ENCODE measurements around the gene LAMB4.
"Not testable (repeated sequence)": the region's sequence is repeated elsewhere in the genome, so short reads cannot be mapped to it uniquely, and the experiment has no call there.

LAMB4 gene

DNA sequence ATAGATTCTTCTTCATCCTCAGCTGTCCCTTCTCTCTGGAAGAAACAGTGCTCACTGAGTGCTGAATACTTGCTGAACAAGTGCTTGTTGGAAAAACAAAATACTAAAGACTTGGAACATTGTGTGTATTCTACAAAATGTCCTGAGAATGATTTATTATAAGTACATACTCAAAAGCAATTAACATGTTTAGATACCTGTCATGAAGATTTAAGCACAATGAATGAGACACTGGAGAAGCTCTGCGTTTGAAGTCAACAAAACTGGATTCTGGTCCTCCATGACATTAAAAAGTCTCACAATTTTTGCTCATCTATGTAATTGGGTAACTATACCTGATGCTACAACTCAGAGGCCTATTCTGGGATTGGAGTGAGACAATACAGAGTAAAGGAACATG lies 92.4 kb downstream of the LAMB4 start:
- DNase-seq = no peak

DNA sequence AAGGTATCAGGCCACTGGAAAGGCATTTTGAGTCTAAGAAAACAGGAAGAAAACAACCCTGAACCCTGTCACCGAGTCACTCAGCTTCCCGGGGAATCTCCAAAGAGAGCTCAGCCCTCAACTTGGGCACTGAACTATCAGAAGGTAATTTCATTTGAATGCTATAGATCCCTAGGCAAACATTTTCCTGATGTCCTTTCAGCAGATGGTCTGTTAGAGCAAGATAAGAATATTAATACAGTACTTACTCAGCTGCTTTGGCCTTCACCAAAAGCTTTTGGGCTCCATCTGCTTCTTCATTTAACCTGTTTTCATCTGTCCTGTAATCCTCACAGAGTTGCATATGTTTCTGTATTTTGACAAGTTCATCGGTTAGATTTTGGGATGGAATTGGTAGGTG lies 93.0 kb downstream of the LAMB4 start:
- no peak for DNase-seq

DNA sequence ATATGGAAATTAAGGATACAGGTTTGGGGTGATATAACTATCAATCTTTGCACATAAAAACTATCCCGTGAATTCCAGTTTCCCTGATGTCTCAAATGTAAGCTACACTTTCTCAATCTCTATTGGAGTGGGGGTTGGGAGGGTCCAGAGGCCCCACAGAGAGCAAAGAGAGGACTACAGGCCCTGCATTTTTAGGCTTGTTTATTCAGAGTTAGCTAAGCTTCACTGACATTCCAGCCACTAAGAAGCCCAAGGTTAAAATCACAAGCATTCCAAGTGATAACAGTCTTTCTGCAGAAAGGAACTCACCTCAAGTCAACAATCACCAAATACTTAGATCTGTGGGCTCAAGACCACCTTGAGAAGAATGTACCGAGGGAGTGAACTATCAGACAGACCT lies 95.6 kb downstream of the LAMB4 start:
- DNase-seq = no peak

DNA sequence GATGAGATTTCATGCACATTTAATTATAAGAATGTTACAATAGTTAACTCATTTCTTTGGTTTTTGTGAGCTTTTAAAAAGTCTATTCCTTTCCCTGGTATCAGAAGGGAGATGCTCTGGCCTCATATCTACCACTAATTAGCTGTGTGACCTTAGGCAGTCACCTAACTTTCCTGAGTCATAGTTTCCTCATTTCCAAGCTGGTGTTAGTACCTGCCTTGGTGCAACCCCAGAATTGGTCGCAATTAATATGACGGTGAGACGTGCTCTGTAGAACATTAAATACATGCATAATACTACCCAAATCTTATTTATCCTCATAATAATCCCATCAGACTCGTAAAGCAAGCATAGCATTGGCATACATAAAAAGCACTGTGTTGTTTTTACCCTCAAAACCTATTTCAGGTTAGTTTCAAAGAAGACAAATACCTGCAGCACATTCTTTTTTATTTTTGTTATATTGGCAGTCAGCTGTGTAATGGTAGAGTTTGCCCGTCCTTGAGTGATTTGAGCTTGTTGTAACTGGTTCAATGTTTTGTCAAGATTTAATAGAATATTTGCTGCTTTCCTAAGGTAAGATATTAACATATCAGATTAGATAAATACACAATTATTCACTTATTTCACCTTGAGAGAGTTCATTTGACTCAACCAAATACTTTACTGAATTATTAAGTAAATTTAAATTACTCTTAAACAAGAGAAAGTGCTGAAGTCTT lies 96.2 kb downstream of the LAMB4 start:
- DNase-seq = no peak

DNA sequence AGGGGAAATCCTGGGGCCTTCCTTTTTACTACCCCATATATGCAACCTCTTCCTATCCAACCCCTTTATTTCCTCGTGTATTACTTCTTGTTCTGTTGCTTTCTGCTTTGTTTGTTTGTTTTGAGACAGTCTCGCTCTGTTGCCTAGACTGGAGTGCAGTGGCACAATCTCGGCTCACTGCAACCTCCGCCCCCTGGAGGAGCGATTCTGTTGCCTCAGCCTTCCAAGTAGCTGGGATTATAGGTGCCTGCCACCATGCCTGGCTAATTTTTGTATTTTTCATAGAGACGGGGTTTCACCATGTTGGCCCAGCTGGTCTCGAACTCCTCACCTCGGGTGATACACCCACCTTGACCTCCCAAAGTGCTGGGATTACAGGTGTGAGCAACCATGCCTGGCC lies 96.9 kb downstream of the LAMB4 start:
- DNase-seq = not testable (repeated sequence)

DNA sequence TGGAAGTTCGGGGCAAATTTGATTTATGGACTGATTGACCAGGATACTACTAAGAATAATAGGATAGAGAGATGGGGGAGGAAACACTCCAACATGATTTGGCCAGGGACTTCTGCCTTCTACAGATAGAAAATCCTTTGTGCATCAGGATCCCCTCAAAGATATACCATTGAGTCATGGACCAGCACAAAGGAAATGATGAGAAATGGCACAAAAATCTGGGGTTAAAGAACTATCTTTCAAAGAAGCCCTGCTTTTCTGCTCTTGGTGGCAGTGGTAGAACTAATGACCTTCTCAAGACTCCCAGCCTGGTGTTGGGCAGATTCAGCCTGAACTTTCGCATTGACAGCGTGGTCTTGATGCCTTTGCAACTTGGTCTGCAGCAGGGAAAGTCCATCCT lies 99.6 kb downstream of the LAMB4 start:
- DNase-seq = no peak

DNA sequence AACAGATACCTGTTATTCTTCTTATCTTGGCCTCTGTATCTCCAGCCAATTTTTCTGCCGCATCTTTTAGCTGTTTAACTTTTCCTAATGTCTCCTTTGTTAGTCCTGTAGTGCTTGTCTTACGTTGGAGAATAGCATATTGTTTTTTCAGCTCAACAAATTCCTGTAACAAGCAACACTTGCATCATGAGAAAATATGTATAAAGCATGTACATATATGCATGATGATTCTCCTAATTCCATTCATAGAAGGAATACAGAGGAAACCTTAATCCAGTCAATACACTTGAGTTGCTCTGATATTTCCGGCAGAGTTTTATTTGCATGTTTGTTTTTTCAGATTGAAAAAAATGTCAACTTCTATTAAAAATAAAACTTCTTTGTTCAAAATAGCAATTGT lies 101.1 kb downstream of the LAMB4 start:
- no peak for DNase-seq

DNA sequence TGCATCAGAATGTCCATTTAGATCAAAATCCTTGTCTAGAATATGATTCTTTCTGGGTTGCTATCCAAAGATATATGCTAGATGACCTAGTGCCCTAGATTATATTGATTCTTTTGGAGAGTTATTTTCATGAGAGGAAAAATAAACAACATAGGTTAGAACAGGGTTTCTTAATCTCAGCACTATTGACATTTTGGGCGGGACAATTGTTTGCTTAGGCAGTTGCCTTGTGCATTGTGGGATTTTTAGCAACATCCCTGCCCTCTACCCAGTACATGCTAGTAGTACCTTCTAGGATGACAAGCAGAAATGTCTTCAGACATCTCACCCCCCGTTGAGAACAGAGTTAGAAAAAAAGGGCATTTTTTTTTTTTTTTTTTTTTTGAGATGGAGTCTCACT lies 102.0 kb downstream of the LAMB4 start:
- no peak for DNase-seq

DNA sequence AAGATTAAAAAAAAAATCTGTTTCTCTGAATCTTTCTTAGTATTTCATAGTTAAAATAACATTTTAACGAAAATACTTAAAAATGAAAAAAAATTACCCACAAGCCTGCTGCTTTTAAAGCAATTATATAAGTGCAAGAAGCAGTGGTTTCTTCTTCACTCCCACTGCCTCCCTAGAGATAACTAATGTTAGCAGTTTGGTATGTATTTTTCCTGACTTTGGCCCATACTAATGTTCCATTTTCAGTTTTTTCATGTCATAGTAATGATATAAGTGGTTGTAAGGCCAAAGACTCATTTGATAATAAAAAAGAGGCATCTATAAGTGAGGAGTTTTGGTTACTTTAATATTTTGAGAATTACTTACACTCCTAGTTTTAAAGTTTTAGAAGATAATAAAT lies 102.9 kb downstream of the LAMB4 start:
- no peak for DNase-seq

DNA sequence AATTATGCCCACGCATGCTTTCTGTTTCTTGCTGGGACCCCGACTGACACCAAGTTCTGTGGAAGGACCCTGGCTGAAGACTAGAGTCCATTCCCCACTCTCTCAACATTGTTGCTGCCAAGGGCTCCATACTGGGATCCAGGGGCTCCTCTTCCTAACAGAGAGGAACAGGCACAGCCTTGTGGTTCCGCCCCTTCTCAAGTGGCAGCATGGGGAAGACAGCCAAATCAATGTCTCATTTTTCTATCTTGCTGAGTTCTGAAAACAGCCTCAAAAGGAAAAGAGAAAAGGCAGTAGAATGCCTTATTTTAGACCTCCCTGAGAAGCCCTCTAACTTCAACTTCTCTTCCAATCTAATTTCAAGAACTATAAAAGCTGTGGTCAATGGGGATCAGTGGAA lies 103.5 kb downstream of the LAMB4 start:
- no peak for DNase-seq

DNA sequence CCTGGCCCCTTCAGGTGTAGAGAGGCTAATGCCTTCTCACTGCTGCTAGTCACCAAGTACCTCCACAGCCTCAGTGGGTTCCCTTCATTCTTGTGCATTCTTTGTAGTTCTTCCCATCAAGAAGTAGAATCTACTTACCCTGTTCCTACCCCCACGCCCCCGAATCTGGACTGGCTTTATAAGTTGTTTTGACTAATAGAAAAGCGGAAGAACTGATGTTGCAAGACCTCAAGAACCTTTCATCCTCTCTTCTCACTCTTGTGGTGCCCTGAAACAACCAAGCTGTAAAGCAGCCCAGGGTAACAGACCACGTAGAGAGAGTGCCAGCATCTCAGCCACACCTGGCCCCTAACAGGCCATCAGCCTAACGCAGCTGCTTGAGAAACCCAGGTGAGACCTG lies 104.0 kb downstream of the LAMB4 start:
- DNase-seq = no peak

DNA sequence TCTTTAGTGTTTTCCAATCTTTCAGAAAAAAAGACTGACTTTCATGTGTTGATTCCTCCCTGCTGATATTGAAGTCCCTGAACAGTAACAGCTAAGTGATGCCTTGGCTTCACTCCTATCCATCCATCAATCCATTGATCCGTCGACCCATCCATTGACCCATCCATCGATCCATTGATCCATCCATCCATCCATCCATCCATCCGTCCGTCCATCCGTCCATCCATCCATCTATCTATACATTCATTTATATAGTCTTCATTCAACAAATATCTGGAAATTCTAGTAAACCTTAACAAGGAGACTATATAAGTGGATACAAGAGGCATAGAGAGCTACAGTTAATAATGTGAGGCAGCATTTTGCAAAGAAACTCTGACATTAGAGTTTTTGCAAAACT lies 105.6 kb downstream of the LAMB4 start:
- DNase-seq = no peak

DNA sequence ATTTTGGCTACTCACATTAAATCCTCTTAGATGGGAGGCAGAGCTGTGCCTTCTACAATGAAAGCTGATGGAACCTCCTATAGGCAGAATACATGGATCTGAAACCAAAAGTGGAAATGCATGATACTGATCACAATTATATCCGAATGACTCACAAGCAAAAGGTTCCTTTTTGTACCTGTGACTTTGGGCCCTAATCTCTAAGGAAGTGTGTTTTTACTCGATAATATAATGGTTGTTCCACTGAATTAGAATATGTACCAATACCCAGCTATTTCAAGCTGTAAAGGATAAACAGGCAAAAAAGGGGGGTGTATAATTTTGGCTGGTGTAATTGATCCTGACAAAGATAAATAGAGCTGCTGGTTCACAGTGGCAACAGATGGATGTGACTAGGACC lies 109.6 kb downstream of the LAMB4 start:
- DNase-seq = no peak

DNA sequence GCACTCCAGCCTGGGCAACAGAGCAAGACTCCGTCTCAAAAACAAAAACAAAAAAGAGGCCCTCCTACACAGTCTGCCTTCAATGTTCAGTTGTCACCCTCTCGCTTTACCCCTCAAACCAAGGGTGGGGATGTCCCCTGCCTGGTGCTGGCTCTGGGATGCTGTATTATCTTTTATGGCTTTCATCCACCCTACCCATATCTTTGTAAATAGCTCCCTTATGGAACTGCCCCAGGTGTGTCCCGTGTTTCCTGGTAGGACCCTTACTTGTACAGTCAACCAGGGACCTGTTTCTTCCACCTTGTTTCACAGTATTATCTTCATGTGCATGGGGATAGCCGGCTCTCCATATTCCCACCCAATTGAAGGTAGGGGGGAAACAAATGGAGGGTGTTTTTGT lies 111.5 kb downstream of the LAMB4 start:
- DNase-seq = no peak

DNA sequence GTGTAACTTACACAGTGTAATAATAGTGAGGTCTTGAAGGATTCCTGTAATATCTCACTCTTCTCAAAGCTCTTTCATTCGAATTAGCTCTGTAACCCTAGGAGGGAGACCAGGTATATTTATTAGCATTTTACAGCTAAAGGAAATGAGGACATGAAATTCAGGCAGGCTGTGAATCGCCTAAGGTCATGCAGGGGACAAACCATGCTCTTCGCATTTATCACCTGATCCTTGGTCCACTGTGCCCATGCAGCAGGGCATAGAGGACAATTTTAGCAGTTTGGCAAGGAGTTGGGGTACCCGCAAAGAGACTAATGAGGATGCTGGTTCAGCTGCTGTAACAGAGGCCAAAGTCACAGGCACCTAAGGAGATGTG lies 112.4 kb downstream of the LAMB4 start:
- DNase-seq = no peak

DNA sequence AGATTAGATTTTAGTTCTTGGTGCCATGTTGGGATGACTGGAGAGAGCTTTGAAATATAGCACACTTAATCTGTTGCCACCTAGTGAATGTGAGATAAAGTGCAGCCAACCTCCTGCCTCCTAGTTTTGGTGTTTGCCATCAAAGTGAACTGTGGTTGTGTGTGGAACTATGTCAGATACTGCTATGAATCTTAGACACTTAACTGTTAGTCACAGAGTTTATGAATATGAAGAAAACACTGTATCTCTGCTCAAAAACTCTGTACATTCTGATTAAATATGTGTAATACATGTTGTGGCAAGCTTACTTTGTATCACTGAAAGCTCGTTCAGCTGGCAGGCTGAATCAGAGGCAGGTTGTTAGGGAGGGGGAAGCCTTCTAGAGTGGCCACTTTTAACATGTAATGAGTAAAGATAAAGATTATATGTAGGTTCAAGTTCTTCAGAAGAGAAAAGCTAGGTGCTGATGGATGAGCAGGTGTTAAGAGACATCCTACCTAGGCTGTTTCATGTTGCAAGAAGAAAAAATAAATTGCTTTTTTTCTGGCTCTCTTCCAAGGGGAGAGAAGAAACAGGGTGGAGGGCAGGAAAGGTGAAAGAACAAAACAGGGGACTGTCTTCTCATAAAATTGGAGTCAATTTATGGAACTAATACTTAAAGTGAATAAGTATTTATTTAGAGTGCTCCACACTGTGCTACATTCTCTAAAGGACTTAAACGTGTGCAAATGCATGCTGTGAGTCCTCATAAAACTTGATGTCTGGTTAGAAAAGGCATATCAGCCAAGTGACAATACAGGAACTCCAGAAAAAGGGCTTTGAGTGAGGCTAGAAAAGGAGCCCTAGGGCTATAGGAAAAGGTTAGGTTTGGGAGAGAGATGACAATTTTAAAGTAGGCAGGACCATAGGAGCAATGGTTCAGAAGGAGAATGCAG lies 113.1 kb downstream of the LAMB4 start:
- peak; percentile 35 for DNase-seq

DNA sequence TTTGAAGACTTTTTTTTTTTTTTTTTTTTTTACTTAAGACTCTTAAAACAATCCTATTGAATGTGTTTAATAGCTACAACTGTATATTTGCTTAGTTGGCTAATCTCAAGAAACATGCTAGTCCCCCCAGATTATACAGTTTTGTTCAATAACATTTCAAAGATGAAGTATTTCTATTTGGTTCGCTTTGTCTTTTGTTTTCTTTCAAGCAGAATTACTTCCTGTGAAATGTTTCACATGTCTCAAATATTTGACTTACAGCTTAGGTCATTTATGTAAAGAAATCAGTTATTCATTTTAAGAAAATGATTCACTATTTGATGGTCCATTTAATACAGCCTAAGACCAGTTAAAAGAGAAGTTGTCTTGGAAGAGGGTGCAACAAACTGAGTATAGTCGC lies 114.4 kb downstream of the LAMB4 start:
- DNase-seq = no peak

DNA sequence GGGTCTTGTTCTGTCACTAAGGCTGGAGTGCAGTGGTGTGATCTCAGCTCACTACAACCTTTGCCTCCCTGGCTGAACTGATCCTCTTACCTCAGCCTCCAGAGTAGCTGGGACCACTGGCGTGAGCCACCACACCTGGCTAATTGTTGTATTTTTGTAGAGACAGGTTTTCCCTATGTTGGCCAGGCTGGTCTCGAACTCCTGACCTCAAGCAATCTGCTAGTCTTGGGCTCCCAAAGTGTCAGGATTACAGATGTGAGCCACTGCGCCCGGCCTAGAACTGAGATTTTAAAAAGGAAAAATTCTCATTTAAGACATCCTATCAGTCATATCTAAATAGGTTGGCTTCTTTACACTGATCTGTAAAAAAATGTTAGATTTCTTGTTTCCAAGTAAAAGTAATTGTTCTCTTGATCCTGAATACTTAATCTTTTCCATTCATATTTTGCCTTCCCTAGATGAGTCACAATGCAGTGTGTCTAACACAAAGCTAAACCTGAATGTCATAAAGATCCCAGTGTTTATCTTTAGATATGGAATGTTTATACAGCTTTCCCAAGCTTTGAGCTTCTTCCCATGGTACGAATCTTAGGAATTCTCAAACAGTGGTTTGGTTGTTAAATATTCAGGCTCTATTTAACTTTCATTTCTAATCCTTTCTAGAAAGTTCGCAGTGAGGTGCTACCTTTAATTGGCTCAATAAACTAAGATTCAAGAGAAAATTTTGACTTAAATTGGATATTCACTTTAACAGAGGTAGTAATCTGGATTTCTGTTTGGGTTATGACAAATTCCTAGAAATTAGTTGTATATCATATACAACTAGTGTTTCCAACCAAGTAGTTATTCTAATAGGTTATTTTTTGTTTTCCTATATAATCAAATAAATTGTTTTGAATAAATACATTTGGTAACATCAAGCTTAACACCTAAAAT lies 115.1 kb downstream of the LAMB4 start:
- no peak for DNase-seq

DNA sequence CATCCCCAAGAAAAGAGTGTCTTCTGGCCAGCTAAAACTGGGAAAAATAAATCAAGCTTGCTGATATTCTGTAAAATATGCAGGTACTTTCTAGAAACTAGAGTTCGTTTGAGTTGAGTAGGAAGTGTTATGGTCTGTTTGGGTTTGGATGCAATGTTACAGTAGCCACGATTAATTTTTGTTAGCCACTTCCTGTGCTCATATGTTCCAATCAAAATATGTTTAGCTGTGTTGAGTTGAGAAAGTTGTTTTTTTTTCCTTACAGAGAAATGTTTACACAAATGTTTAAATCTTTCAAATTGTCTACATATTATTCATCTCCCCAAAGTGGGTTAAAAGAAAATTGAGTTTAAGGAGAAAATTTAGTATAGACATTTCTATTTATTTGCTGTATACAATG lies 115.9 kb downstream of the LAMB4 start:
- DNase-seq = no peak

DNA sequence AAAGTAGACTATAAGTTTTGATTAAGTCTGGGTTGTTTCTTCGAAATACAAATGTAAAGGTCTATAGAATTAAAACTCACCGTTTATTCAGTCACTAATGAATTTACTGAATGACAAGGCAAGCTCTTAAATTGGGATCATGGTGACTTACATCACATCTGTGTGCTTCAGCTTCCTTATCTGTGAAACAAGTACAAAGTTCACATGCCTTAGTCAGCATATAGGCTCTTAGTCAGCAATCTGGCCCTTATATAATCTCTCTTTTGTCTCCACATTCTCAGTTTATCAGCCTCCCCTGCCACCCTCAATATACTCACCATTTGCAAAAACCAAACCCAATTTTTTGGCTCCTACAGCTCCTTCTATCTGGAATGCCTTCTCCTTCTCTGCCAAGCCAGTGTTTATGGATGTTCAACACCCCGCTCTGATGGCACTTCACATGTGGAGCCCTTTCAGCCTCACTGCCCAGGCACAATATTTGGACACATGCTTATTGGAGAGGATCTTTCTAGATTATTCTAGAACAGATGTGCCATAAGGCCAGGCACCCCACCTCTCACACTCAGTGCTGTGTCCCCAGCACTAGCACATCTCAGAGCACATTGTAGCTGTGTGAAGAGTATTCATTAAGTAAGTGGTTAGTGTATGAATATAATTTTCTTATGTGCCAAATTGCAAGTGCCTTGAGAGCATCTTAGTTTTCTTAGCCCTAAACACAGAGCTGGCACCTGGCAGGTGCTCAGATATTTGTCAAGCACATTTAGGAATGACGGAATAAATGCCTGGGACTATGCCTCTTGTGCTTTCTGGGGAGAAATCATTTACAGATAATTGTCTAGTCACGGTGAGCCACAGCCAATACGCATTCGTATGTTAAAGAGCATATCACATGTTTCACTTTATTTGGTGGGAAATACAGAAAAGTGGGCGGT lies 117.4 kb downstream of the LAMB4 start:
- DNase-seq = peak; percentile 65

DNA sequence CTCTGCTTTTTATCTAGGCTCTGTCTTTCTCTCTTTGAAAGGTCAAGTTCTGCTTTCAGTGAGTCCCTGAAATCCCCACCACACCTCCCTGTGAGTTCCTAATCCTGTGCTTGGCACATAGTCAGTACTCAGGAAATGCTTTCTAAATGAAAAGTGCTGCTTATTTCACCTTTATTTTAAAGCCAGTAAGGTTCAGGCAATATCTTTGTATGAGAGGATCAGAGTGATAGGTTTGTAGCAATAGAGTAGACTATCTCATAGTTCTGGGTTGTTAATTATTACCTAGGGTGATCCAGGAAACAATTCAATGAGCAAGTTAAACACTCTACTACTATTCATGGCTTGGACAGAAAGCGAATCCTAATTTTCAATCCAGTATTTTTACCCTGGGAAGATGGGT lies 119.8 kb downstream of the LAMB4 start:
- DNase-seq = no peak

DNA sequence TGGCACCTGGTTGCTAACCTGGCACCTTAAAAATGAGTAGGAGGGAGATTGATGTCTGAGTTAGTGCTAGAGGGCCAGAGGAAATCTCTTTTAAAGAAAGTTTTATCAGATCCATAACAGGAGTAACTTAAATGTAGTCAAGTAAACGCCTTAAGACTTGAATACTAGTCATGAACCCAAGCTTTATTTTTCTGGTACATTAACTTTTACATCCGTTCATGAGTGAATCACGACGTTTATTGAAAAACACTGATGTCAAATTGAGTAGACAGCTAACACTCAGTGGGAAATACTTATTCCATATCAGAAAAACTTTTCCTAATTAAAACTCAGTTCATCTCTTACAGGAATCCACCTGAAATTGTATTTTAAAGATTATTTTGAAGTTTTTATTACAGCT lies 120.3 kb downstream of the LAMB4 start:
- no peak for DNase-seq
